Jurkat, Clone E6-1 (cell line): ENCODE measurements around the gene SLC4A2.
"Not testable (repeated sequence)": the region's sequence is repeated elsewhere in the genome, so short reads cannot be mapped to it uniquely, and the experiment has no call there.

Experiments
- DNase-seq: peaks from one replicate; pipeline ENCODE4 v3.0.0-alpha.2; 2011; ENCODE audit warnings: low read depth, low spot score
- H3K4me3 ChIP-seq: 2 replicates; pipeline ENCODE4 v1.5.1; 2011; ENCODE audit warnings: mild to moderate bottlenecking, low read length, control low read depth, moderate library complexity

Gene SLC4A2

GRCh38 chr7:151019130-151019447 lies 40.3 kb upstream of the SLC4A2 start:
- H3K4me3 ChIP-seq, result no peak overlapping the region
- no peak for DNase-seq

DNA sequence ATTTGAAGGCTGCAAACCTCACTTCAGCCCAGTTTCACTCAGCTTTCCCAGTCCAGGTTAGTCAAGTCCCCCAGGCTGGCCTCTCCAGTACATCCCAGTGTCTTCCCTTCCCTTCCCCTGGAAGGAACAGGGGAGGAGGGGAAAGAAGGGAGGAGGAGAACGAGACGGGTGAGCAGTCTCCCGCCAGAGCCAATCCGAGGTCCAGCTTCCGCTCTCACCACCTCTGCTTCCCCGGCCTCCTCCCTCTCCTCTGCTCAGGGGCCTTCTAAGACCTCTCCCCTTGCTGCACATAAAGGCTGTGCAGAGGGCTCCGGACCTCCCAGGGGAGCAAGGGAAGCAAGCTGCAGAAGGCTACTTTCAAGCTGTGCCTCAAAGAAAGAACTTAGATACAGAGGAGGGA lies 39.2 kb upstream of the SLC4A2 start:
- DNase-seq, result no peak
- no peak overlapping the region for H3K4me3 ChIP-seq

GRCh38 chr7:151023232-151023631 lies 36.2 kb upstream of the SLC4A2 start:
- no peak overlapping the region for H3K4me3 ChIP-seq
- no peak for DNase-seq

DNA sequence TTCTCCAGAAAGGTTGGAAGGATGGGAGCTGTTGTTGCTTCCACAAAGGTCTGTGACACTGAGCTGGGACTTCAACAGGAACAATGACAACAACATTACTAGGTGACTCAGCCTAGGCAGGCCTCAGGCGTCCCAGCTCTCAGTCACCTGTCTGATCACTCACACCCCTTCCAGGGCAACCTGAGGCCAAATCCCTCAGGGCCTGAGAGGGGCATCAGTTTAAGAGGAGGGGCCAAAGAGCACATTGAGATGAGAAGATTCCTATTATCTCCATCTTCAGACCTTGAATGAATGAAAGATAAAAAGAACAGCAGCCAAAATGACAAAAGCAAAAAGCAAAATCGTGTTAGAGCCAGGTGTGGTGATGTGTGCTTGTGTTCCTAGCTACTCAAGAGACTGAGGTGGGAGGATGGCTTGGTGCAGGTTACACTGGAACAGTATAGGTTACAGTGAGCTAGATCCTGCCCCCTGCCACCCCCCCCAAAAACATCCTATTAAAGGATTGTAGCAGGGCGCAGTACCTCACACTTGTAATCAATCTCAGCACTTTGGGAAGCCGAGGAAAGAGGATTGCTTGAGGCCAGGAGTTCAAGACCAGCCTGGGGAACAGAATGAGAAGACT lies 34.8 kb upstream of the SLC4A2 start, which contains the start of gene ATG9B:
Gene ATG9B, minus strand, starts transcription at position 60 of the 622 bp plus-strand sequence. CDS start 71 bp downstream, outside the sequence.
- DNase-seq, result no peak
- no peak within 1 kb of the TSS for H3K4me3 ChIP-seq

DNA sequence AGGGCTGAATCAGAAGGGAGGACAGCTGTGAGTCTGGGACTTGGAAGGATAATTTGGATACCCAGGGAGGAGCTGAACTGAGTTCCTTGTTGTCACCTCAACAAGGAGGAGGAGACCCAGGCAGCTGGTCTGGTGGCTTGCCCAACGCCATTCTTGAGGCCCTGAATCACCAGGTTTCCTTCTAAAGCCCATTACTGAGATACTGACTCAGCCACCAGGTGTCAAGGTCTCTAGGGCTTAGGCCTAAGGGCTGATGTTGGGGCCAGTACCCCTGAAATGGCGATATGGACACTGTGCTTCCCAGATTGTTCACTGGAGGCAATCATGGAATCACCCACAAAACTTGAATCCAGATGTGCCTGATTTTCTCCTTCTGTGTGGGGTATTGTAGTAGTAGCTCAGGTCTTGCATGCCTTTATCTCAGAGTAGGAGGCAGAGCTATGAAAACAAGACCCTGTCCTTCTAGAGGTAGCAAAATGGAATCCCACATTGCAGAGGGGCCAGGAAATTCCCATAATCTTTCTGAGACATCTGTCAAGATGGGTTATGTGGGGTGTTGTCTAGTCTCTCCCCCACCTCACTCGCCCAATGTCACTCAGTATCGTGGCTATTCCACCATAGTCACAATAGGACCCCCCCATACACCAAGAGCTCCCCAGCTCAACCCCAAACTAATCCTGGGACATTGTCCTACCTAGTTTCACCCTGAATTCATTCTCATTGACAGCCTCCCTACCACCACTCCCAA lies 33.3 kb upstream of the SLC4A2 start:
- DNase-seq, result no peak
- H3K4me3 ChIP-seq, result no peak overlapping the region

DNA sequence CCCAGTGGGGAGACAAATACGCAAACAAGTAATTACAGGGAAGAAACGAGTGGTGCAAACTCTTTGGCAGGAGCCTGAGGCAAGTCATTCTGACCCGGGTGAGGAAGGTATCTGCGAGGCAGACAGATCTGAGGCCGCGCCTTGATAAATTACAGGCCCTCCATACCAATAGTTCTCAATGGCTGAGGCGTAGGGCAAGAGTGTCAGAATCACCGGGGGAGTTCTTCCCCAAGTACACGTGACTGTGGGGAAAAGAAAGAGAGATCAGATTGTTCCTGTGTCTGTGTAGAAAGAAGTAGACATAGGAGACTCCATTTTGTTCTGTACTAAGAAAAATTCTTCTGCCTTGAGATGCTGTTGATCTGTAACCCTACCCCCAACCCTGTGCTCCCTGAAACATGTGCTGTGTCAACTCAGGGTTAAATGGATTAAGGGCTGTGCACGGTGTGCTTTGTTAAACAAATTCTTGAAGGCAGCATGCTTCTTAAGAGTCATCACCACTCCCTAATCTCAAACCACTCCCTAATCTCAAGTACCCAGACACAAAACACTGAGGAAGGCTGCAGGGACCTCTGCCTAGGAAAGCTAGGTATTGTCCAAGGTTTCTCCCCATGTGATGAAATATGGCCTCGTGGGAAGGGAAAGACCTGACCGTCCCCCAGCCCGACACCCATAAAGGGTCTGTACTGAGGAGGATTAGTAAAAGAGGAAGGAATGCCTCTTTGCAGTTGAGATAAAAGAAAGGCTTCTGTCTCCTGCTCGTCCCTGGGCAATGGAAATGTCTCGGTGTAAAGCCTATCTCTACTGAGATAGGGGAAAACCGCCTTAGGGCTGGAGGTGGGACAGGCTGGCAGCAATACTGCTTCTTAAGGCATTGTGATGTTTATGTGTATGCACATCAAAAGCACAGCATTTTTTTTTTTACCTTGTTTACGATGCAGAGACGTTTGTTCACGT lies 32.3 kb upstream of the SLC4A2 start:
- H3K4me3 ChIP-seq, result peak overlapping the region; percentile 82; the same call in 1 of the 2 replicates
- DNase-seq, result not testable (repeated sequence)

DNA sequence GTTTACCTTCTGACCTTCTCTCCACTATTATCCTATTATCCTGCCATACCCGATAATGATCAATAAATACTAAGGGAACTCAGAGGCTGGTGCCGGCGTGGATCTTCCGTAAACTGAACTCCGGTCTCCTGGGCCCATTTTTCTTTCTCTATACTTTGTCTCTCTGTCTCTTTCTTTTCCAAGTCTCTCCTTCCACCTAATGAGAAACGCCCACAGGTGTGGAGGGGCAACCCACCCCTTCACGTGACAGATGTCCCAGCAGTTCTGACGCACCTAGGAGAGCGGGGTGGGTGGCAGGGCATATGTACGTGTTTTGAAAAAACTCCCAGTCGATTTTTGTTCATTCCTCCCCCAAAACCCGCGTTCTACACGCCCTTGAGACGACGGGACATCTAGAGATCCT lies 31.7 kb upstream of the SLC4A2 start:
- not testable (repeated sequence) for DNase-seq
- peak overlapping the region; percentile 82 for H3K4me3 ChIP-seq

DNA sequence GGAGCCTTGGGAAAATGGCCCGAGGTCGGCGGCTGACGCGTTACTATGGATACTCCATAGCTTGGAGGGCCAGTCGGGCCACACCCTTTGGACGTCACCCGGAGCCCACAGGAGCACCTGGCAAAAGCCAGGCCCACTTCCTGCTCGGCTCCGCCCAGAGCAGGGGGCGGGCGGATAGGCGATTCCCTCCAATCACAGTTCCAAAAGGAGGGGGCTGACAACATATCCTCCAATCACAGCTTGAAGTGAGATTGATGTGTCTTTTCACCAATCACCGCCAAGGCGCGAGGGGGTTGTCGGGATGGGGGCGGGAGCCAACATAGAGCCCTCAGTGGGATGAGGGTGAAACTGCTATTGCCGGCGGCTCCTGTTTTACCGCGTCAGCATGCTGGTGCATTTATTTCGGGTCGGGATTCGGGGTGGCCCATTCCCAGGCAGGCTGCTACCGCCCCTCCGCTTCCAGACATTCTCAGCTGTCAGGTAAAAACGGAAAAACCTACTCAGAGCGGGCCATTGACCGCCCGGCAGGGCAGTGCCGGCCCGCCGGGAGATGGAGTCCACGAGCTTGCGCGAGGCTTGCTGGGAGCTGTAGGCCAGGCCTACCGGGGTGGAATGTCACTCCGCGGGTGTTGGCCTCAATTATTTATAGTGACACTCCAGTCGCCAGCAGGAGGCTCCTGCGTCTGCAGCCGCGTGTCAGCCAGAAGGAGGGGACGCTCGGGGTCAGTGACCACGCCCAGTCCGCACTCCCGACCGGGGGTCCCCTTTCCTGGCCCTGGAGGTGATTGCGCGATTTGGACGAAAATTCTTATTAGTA lies 31.1 kb upstream of the SLC4A2 start, which contains the start of gene ABCB8:
Gene ABCB8, plus strand, starts transcription at position 320 of the 817 bp plus-strand sequence. Its CDS starts 66 bp downstream, at position 386.
- peak within 1 kb of the TSS; percentile 82 for H3K4me3 ChIP-seq
- DNase-seq, result peak; percentile 98

DNA sequence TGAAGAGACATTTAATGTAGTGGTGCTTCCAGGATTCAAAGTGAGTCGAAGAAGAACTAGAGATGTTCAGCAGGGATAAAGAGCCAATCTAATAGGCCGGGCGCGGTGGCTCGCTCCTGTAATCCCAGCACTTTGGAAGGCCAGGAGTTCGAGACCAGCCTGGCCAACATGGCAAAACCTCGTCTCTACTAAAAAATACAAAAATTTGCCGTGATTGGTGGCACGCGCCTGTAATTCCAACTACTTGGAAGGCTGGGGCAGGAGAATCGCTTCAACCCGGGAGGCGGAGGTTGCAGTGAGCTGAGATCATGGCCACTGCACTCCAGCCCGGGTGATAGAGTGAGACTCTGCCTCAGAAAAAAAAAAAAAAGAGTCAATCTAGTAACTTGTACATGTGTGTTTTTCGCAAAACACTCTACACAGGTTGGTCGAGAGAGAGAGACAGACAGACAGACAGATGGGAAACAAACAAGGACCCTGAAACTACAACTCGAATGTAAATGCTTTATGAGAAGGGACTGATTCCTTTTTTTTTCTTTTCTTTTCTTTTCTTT lies 30.4 kb upstream of the SLC4A2 start:
- H3K4me3 ChIP-seq, result peak overlapping the region; percentile 82
- DNase-seq, result no peak

- no peak overlapping the region for H3K4me3 ChIP-seq
- DNase-seq, result no peak
These were observed 28.4 kb upstream of the SLC4A2 start for GRCh38 chr7:151031011-151031410.

- no peak overlapping the region for H3K4me3 ChIP-seq
- DNase-seq, result no peak
These were observed 26.2 kb upstream of the SLC4A2 start for GRCh38 chr7:151032936-151033863.

GRCh38 chr7:151033864-151034249 lies 25.5 kb upstream of the SLC4A2 start:
- H3K4me3 ChIP-seq, result no peak overlapping the region
- DNase-seq, result no peak

- no peak overlapping the region for H3K4me3 ChIP-seq
- DNase-seq, result no peak
These were observed 24.9 kb upstream of the SLC4A2 start for GRCh38 chr7:151034312-151035025.

DNA sequence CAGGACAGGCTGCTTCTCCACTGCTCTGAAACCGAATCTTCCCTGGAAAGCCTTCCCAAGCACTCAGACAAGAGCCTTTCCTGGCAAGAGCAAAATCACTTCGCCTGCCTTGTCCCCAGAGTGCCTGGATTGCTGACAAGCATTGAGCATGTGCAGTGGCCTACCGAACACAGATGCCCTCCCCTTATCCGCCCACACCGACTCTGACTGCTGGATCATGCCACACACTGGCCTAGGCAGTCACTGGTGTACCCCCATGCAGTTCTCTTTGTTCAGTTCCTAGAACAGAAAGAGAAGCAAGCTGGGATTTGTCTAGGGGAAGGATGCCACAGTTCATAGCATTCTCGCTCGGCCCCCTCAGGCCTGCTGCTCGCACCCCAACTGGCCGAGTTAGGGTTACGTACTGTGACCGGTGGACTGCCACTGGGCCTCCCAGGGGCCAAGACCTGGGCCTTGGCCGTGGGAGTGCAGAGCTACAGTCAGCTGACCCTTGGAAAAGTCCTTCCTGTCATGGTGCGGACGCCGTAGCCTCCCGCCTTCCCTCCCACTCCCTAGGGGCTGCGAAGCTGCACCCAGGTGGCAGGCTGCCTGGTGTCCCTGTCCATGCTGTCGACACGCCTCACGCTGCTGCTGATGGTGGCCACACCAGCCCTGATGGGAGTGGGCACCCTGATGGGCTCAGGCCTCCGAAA lies 24.2 kb upstream of the SLC4A2 start:
- no peak overlapping the region for H3K4me3 ChIP-seq
- no peak for DNase-seq

DNA sequence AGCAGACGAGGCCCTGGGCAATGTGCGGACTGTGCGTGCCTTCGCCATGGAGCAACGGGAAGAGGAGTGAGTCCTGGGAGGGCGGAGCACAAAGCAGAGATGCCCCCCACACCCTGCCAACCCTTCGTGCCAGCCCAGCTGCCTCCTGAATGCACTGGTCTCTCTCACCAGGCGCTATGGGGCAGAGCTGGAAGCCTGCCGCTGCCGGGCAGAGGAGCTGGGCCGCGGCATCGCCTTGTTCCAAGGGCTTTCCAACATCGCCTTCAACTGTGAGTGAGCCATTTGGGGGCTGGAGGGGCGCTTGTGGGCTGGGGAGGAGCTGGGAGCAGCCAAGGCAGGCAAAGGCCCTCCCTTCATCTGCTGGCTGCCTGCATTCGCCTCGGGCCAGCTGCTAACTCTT lies 23.5 kb upstream of the SLC4A2 start:
- H3K4me3 ChIP-seq, result no peak overlapping the region
- DNase-seq, result no peak
